Testis (tissue), 3 donors: ENCODE data around the gene SEMA6A. TPM values are rescaled to one million over a fixed set of nuclear protein-coding genes. Genes with fewer than 3 reads are reported as not detected.

Experiments
- DNase-seq: peaks from one replicate; pipeline ENCODE4 v3.0.0-alpha.2; 2019
- H3K27ac ChIP-seq, 2 donors: fragments of 200-600 bp; sonication (generic); one replicate each; pipeline ENCODE4 v1.5.1; 2019
- H3K27me3 ChIP-seq: fragments of 200-600 bp; sonication (generic); one replicate; pipeline ENCODE4 v1.5.1; 2019
- H3K36me3 ChIP-seq: fragments of 200-600 bp; sonication (generic); one replicate; pipeline ENCODE4 v1.5.1; 2017; ENCODE audit warnings: low read depth; ENCODE audit errors: missing control alignments
- H3K4me1 ChIP-seq: fragments of 200-600 bp; sonication (generic); one replicate; pipeline ENCODE4 v1.5.1; 2019
- H3K4me3 ChIP-seq, 2 donors: fragments of 200-600 bp; sonication (generic); one replicate each; pipeline ENCODE4 v1.5.1; 2017 to 2019
- H3K9me3 ChIP-seq: fragments of 200-600 bp; sonication (generic); one replicate; pipeline ENCODE4 v1.5.1; 2017
- POLR2A ChIP-seq: fragments of 450-650 bp; IDR thresholded peaks from one replicate; pipeline ENCODE4 v1.6.1; 2017; ENCODE audit warnings: antibody characterized with exemption, mild to moderate bottlenecking, moderate library complexity
- WGBS, 2 donors: methylation state at CpG; one replicate each; pipeline ENCODE4 v1.1.5; 2018; 5-methylcytosine and 5-hydroxymethylcytosine counted together
- intact Hi-C: fragments of 100-400 bp; cut with DNase I; formaldehyde crosslinking; loops from one replicate; pipeline ENCODE4 v1.15.1; 2023; ENCODE audit warnings: low total_unique reads
- polyA plus RNA-seq: library from polyadenylated mRNA; stranded (reverse); fragments of 350-450 nt; fragmentation: Illumina TruSeq; extraction: RNeasy Lipid Tissue Mini Kit (QIAGEN cat#74804); gene quantifications from one replicate; pipeline ENCODE4 v1.2.3, GENCODE V29; 2014; ENCODE audit warnings: low read depth, low replicate concordance; ENCODE audit not compliant: insufficient read depth
- total RNA-seq, 2 donors: library from RNA; depleted of rRNA; stranded (reverse); fragments of >200 nt; gene quantifications; one replicate each; pipeline ENCODE4 v1.2.3, GENCODE V29; 2016
- TF ChIP-seq, protein P1 (sequence below), 3 experiments: fragments of 450-650 bp in 2 of 3; fragments of 200-600 bp in 1 of 3; sonication (generic) in 1 of 3; IDR thresholded peaks; one replicate each; pipeline ENCODE4 v1.5.1; 2016 to 2019; ENCODE audit warnings: antibody characterized with exemption in 3 of 3, mild to moderate bottlenecking in 2 of 3, moderate library complexity in 1 of 3

SEMA6A gene
- total and polyA plus RNA-seq, 3 donors from 2014 or later, result 17.4 to 67.6 (median 52.0) TPM

DNA sequence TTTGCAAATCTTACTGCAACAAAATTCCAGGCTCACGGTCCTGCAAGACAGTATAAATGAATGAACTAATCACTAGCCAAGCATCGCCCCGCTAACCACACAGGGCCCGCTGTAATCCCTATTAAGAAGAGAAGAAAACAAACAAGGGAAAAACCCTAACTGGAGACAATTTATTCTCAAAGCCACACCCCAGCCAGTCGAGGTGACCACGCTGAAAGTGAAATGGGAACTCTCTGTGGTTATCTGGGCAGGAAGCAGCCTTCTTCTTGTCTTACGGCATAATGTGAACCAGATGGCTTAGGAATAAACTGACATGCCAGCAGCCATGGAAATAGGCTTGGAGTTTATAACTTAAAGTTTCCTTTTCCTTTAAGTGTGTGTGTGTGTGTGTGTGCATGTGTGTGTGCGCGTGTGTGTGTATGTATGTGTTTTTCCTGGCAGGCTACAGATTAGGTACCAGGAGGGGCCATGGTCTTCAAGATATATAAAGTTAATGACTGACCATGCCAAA lies 120.2 kb downstream of the SEMA6A start:
- H3K9me3 ChIP-seq, result no peaks in the 10 kb centered on the region
- intact Hi-C loops, result no loop called here
- DNase-seq, result peak; percentile 44
- WGBS, 2 donors, result 27 to 36% methylated on average over 9 of the region's 9 CpGs
- H3K4me1 ChIP-seq, result peaks cover 18% of the 10 kb centered on the region
- no peak overlapping the region for H3K4me3 ChIP-seq
- H3K36me3 ChIP-seq, result no peaks in the 10 kb centered on the region
- H3K27me3 ChIP-seq, result no peaks in the 10 kb centered on the region
- TF ChIP-seq, protein P1, sequence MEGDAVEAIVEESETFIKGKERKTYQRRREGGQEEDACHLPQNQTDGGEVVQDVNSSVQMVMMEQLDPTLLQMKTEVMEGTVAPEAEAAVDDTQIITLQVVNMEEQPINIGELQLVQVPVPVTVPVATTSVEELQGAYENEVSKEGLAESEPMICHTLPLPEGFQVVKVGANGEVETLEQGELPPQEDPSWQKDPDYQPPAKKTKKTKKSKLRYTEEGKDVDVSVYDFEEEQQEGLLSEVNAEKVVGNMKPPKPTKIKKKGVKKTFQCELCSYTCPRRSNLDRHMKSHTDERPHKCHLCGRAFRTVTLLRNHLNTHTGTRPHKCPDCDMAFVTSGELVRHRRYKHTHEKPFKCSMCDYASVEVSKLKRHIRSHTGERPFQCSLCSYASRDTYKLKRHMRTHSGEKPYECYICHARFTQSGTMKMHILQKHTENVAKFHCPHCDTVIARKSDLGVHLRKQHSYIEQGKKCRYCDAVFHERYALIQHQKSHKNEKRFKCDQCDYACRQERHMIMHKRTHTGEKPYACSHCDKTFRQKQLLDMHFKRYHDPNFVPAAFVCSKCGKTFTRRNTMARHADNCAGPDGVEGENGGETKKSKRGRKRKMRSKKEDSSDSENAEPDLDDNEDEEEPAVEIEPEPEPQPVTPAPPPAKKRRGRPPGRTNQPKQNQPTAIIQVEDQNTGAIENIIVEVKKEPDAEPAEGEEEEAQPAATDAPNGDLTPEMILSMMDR (IDR thresholded peaks at IDR 0.05), result no peak
- TF ChIP-seq POLR2A, result no peak
- H3K27ac ChIP-seq, result peak overlapping the region; percentile 25 to 39

DNA sequence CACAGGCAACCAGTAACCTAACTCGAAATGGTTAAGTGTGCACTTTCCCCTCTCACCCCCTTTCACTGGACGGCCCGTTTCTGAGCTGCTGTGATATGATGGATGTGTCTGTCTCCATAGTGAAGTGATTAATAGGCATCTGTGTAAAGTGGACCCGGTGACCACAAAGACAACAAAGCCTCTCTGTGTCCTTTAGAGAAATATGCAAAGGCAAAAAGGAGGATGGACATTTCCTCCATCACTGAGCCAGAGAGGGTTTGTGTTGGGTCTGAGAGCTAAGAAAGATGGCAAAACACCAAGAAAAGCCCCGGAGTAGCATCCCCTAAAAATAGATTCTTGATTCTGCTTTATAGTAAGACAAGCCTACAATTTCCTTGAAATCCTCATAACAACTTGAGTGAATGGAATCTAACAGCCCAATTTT lies 120.6 kb downstream of the SEMA6A start:
- H3K36me3 ChIP-seq, result no peaks in the 10 kb centered on the region
- no peak for DNase-seq
- no peak overlapping the region for H3K4me3 ChIP-seq
- H3K9me3 ChIP-seq, result no peaks in the 10 kb centered on the region
- H3K4me1 ChIP-seq, result peaks cover 18% of the 10 kb centered on the region
- intact Hi-C loops, result no loop called here
- H3K27ac ChIP-seq, result peak overlapping the region in 1 of 2 donors; percentile 25
- WGBS, 2 donors, result 38 to 47% methylated on average over 5 of the region's 5 CpGs
- H3K27me3 ChIP-seq, result no peaks in the 10 kb centered on the region
- TF ChIP-seq, protein P1 (IDR thresholded peaks at IDR 0.05), result no peak
- no peak for TF ChIP-seq POLR2A

- no peak overlapping the region for H3K4me3 ChIP-seq
- no peak for DNase-seq
- intact Hi-C loops, result no loop called here
- WGBS, 2 donors, result 90 to 95% methylated on average over 2 of the region's 2 CpGs
- no peaks in the 10 kb centered on the region for H3K9me3 ChIP-seq
- no peaks in the 10 kb centered on the region for H3K36me3 ChIP-seq
- H3K27ac ChIP-seq, result no peak overlapping the region
- peaks cover 18% of the 10 kb centered on the region for H3K4me1 ChIP-seq
- no peaks in the 10 kb centered on the region for H3K27me3 ChIP-seq
- TF ChIP-seq, protein P1 (IDR thresholded peaks at IDR 0.05), result no peak
- no peak for TF ChIP-seq POLR2A
These were observed 121.8 kb downstream of the SEMA6A start for GRCh38 chr5:116452774-116453368.

DNA sequence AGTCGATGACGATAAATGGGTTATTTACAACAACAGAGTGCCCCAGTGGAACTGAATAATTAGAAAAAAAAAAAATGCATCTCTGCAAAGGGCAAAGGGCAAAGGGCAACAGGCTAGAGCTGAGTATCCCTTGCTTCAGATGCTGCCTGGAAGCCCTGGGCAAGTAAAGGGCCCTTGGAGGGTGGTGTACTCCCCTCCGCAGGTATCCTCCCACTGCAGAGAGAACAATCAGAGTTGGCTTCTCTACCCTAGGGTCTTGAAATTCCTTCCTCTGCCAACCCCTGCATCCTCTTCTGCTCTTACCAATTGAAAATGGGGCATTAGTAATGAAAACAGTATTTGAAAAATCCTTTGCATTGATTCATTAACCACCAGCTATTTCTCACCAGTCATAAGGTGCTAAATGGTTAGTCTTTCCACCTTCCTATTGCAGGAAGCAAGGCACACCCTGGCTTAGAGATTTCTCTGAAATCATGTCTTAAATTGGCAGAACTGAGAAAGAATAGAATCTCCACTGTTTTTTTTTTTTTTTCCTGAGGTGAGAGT lies 122.6 kb downstream of the SEMA6A start:
- H3K4me3 ChIP-seq, result no peak overlapping the region
- 92 to 93% methylated on average over 3 of the region's 3 CpGs for WGBS, 2 donors
- no peaks in the 10 kb centered on the region for H3K9me3 ChIP-seq
- intact Hi-C loops, result no loop called here
- no peaks in the 10 kb centered on the region for H3K36me3 ChIP-seq
- H3K27me3 ChIP-seq, result no peaks in the 10 kb centered on the region
- H3K27ac ChIP-seq, result no peak overlapping the region
- peaks cover 18% of the 10 kb centered on the region for H3K4me1 ChIP-seq
- no peak for TF ChIP-seq POLR2A
- TF ChIP-seq, protein P1 (IDR thresholded peaks at IDR 0.05), result no peak
- no peak for DNase-seq

DNA sequence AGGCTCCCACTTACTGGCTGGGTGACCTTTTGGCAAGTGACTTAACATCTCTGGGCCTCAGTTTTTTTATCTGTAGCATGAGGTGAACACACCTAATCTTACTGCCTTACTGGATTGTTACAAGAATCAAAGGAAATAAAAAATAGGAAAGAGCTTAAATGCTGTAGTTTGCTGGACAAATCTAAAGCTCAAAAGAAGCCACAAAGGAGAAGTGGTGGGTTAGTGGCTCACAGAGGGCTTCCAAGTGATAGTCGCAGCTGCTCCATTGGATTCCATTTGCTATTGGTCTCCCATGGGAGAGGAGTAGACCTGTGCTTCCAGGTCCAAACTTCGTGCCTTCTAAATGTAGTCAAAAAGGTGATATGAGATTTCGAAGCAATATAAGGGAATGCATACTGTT lies 123.6 kb downstream of the SEMA6A start:
- DNase-seq, result no peak
- intact Hi-C loops, result no loop called here
- 93 to 95% methylated on average over 3 of the region's 3 CpGs for WGBS, 2 donors
- Histone ChIP-seq H3K27ac (no peak overlapping the region), H3K9me3 (no peaks in the 10 kb centered on the region), H3K4me3 (no peak overlapping the region), H3K4me1 (peaks cover 18% of the 10 kb centered on the region), H3K27me3 (no peaks in the 10 kb centered on the region), H3K36me3 (no peaks in the 10 kb centered on the region)
- no peak for TF ChIP-seq POLR2A
- TF ChIP-seq, protein P1 (IDR thresholded peaks at IDR 0.05), result no peak
